SK-N-SH treated with all-trans-retinoic acid at 6 μM for 48 hours (cell line): ENCODE results near the gene CTRB2.

Experiments used
- ARNTL ChIP-seq: fragments of 450-650 bp; formaldehyde crosslinking; IDR thresholded peaks from 2 replicates; pipeline ENCODE4 v1.5.0; 2020; ENCODE audit warnings: low read depth, mild to moderate bottlenecking, moderate library complexity, borderline replicate concordance
- CSDC2 ChIP-seq: fragments of 250-450 bp; sonication (Bioruptor Pico); IDR thresholded peaks from 2 replicates; pipeline ENCODE4 v1.5.0; 2020; ENCODE audit warnings: mild to moderate bottlenecking, moderate library complexity
- GLIS3 ChIP-seq: fragments of 250-450 bp; sonication (Bioruptor Pico); IDR thresholded peaks from 2 replicates; pipeline ENCODE4 v1.5.0; 2020; ENCODE audit warnings: mild to moderate bottlenecking, moderate library complexity
- ISL1 ChIP-seq: fragments of 250-450 bp; sonication (Bioruptor Pico); IDR thresholded peaks from 2 replicates; pipeline ENCODE4 v2.1.2; 2022; ENCODE audit warnings: mild to moderate bottlenecking, moderate library complexity
- OSR1 ChIP-seq: fragments of 250-450 bp; sonication (Bioruptor Pico); IDR thresholded peaks from 2 replicates; pipeline ENCODE4 v1.8.0; 2022; ENCODE audit warnings: moderate library complexity, mild to moderate bottlenecking, inconsistent platforms
- PATZ1 ChIP-seq: fragments of 250-450 bp; sonication (Bioruptor Pico); IDR thresholded peaks from 2 replicates; pipeline ENCODE4 v1.8.0; 2020; ENCODE audit warnings: mild to moderate bottlenecking, moderate library complexity, borderline replicate concordance
- RARB ChIP-seq: fragments of 250-450 bp; sonication (Bioruptor Pico); IDR thresholded peaks from 2 replicates; pipeline ENCODE4 v1.8.0; 2021; ENCODE audit warnings: mild to moderate bottlenecking, moderate library complexity
- TOX ChIP-seq: fragments of 250-450 bp; sonication (Bioruptor Pico); IDR thresholded peaks from 2 replicates; pipeline ENCODE4 v1.8.0; 2021; ENCODE audit warnings: mild to moderate bottlenecking, moderate library complexity, borderline replicate concordance
- ZFP3 ChIP-seq: fragments of 250-450 bp; sonication (Bioruptor Pico); IDR thresholded peaks from 2 replicates; pipeline ENCODE4 v1.5.0; 2020; ENCODE audit warnings: mild to moderate bottlenecking, moderate library complexity
- ZFP30 ChIP-seq: fragments of 450-650 bp; formaldehyde crosslinking; IDR thresholded peaks from 2 replicates; pipeline ENCODE4 v1.5.0; 2022; ENCODE audit warnings: mild to moderate bottlenecking, moderate library complexity
- ZNF565 ChIP-seq: fragments of 450-650 bp; formaldehyde crosslinking; conservative IDR thresholded peaks from 2 replicates; pipeline ENCODE4 v1.5.0; 2020; ENCODE audit warnings: low read depth, mild to moderate bottlenecking, moderate library complexity
- ZNF70 ChIP-seq: fragments of 450-650 bp; formaldehyde crosslinking; IDR thresholded peaks from 2 replicates; pipeline ENCODE4 v1.5.0; 2020; ENCODE audit warnings: mild to moderate bottlenecking, moderate library complexity
- TF ChIP-seq, protein P1 (sequence below): fragments of 250-450 bp; sonication (Bioruptor Pico); IDR thresholded peaks from 2 replicates; pipeline ENCODE4 v1.5.1; 2020; ENCODE audit warnings: low read depth, mild to moderate bottlenecking, moderate library complexity

DNA sequence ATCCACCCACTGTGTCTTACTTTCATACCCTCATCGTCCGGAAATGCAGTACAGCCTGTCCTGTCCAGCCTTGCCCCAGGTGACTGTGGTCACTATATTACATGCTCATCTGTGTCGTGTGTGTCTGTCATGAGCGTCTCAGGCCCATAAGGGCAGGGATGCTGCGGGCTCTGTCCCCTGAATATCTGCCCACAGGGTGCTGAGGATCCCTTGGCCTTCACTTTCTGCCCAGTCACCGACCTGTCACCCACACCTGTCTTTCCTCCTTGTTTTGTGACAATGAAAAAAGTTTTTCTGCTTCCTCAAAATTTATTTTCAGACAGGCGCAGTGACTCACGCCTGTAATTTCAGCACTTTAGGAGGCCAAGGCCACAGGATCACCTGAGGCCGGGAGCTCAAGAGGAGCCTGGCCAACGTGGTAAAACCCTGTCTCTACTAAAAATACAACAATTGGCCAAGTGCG lies 10.5 kb upstream of the CTRB2 start:
- TF ChIP-seq PATZ1 (CRISPR knock-in tag) (no peak), RARB (CRISPR knock-in tag) (no peak), GLIS3 (CRISPR knock-in tag) (no peak), ZFP30 (CRISPR knock-in tag) (no peak), TOX (CRISPR knock-in tag) (no peak), ISL1 (CRISPR knock-in tag) (no peak), ZFP3 (CRISPR knock-in tag) (no peak), ARNTL (CRISPR knock-in tag) (no peak), CSDC2 (no peak), OSR1 (CRISPR knock-in tag) (no peak), ZNF70 (CRISPR knock-in tag) (no peak), ZNF565 (CRISPR knock-in tag) (no peak)
- TF ChIP-seq, protein P1, sequence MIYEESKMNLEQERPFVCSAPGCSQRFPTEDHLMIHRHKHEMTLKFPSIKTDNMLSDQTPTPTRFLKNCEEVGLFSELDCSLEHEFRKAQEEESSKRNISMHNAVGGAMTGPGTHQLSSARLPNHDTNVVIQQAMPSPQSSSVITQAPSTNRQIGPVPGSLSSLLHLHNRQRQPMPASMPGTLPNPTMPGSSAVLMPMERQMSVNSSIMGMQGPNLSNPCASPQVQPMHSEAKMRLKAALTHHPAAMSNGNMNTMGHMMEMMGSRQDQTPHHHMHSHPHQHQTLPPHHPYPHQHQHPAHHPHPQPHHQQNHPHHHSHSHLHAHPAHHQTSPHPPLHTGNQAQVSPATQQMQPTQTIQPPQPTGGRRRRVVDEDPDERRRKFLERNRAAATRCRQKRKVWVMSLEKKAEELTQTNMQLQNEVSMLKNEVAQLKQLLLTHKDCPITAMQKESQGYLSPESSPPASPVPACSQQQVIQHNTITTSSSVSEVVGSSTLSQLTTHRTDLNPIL (CRISPR knock-in tag), result no peak
